Fibroblast of pulmonary artery (primary cell): ENCODE results near the gene ACOT12.
"Not testable (repeated sequence)": the region's sequence is repeated elsewhere in the genome, so short reads cannot be mapped to it uniquely, and the experiment has no call there.

Experiments
- DNase-seq: peaks from one replicate; pipeline ENCODE4 v3.0.0-alpha.2; 2010; ENCODE audit warnings: low read depth
- H3K4me3 ChIP-seq: replicated peaks from 2 replicates; pipeline ENCODE4 v1.5.1; 2011; ENCODE audit warnings: low read depth, mild to moderate bottlenecking, control low read depth, low read length, moderate library complexity
- TF ChIP-seq, protein P1 (sequence below): IDR thresholded peaks from 2 replicates; pipeline ENCODE4 v1.5.1; 2011; ENCODE audit warnings: mild to moderate bottlenecking, control low read depth, low read length, inconsistent platforms; ENCODE audit errors: missing control alignments

The ACOT12 gene

DNA sequence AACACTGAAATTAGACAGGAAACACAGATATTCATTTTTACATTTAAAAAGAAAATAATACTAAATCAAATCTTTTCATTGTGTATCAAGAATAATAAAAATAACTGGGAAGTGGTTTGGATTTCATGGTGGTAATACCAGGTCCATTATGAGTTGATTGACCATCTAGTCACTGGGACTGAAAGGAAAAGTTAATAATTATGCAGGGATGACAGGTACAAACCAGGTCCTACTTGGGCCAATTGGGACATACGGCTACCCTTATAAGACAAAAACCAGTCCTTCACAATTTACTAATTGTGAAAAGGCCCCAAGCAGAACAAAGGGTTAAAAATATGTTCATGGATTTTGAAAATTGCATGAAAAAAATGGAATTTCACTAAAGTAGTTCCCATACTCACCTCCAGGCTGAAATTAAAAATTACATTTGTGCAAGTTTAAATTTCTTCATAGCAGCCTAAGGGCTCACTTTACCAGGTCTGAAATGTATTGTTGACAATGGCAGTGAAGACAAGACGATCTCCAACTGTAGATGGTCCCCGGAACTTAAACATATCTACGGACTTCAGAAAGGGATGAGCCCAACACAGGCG lies 48.4 kb downstream of the ACOT12 start:
- no peak overlapping the region for H3K4me3 ChIP-seq
- no peak for DNase-seq
- TF ChIP-seq, protein P1, sequence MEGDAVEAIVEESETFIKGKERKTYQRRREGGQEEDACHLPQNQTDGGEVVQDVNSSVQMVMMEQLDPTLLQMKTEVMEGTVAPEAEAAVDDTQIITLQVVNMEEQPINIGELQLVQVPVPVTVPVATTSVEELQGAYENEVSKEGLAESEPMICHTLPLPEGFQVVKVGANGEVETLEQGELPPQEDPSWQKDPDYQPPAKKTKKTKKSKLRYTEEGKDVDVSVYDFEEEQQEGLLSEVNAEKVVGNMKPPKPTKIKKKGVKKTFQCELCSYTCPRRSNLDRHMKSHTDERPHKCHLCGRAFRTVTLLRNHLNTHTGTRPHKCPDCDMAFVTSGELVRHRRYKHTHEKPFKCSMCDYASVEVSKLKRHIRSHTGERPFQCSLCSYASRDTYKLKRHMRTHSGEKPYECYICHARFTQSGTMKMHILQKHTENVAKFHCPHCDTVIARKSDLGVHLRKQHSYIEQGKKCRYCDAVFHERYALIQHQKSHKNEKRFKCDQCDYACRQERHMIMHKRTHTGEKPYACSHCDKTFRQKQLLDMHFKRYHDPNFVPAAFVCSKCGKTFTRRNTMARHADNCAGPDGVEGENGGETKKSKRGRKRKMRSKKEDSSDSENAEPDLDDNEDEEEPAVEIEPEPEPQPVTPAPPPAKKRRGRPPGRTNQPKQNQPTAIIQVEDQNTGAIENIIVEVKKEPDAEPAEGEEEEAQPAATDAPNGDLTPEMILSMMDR: no peak

DNA sequence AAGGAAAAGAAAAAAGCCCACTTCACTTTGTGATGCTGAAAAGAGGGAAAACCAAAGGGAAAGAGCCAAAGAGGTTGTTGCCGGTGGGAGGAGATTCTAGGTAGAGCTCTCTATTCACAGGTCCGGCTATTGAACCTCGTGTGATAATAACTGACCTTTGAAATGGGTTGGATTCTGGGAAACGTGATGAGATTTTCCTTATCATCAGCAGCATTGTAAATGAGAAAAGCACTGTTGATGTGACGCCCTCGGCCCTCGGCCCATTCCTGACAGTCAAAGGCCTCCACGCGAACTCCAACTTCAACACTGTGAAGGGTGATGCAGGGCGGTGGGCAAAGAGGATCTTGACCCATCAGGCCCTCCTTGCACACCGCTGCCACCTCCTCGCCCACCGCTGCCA lies 49.2 kb downstream of the ACOT12 start:
- no peak overlapping the region for H3K4me3 ChIP-seq
- no peak for DNase-seq
- TF ChIP-seq, protein P1: no peak

DNA sequence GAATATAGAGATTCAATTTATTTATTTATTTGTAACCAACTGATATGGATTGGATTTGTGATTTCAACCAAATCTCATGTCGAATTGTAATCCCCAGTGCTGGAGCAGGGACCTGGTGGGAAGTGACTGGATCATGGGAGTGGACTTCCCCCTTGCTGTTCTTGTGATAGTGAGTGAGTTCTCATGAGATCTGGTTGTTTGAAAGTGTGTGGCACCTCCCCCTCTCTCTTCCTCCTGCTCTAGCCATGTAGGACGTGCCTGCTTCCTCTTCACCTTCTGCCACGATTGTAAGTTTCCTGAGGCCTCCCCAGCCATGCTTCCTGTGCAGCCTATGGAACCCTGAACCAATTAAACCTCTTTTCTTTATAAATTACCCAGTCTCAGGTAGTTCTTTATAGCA lies 55.7 kb downstream of the ACOT12 start:
- not testable (repeated sequence) for H3K4me3 ChIP-seq, DNase-seq

DNA sequence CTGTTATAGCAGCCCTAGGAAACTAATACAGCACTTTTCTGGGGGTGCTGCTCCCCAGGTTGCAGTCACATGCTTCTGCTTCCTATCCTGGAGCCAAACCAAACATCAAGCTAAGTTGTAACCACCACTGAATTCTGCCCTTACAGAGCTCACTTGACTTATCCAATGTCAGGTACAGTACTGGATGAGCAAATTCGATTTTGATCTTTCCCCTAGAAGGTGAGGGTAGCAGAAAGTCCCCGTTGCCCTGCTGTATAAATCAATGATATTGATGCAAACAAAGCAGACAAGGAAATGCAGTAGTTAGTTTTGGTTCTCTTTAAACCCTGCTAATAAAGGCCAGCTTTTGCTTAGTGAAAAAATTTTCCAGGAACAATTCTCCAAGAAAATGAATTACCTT lies 56.1 kb downstream of the ACOT12 start:
- no peak overlapping the region for H3K4me3 ChIP-seq
- no peak for DNase-seq
- TF ChIP-seq, protein P1: no peak

DNA sequence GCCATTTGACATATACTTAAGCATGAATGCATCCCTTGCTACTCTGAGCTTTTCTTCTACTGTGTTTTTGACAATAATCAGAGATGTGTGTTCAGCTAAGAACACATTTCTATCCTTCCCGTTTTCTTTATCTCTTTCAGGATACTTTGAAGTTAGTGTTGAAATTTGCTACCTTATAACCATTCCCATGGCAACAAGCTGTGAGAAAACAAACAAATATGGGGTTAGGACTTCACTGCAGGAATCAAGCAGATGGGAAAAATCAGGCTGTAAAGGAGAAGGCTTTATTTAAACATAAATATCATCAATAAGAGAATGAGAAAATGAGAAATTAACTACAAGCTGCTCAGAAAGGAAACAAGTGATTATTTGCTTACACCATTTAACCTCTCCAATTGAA lies 57.4 kb downstream of the ACOT12 start:
- no peak overlapping the region for H3K4me3 ChIP-seq
- TF ChIP-seq, protein P1: no peak
- no peak for DNase-seq

DNA sequence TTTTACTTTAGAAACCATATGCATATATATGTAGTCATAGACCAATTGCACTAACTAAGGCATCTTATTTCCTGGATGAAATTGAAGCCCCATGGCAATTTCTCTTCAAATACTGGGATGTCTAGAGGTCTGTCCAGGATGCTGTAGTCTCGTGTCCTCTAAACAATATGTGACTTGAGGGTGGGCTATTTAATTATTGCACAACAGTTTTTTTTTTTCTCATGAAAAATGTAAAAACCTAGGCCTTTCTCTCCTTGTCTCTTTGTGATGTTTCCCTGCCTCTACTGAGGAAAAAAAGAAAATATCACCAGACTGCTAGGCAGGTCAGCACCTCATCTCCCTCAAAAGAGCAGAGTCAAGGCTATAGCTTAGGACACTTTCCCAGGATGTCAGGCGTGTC lies 58.0 kb downstream of the ACOT12 start:
- no peak for DNase-seq
- TF ChIP-seq, protein P1: no peak
- no peak overlapping the region for H3K4me3 ChIP-seq

DNA sequence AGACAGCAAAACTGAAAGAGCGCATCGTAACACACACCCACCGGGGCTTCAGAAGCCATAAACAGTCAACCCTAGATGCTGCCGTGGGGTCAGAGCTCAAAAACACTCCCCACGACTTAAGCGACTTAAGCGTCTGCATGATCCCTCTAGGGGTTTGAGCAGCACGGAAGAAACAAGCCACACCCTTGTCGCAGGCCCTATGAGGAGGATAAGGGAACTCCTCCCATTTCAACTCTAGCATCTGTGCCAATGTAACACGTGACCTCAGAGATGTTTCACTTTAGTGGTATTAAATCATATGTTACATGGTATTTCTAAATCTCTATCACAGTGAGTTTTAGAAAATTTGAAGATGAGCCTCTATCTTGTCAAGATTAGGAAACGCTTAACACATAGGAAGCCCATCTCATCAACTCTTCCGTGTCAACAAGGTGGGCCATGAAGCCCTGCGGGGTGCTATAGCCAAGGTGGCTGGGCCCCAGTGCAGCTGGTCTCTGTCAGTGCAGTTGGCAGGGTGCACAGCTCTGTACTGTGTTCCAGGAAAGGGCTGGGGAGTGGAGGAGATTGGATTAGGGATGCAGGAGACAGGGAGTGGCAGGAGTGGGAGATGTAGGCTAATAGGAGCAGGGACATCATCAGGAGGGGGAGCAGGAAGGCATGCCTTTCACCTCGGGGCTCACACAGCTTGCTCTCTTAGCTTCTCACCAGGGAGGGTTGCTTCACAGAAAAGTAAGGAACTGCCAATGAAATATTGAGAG lies 59.5 kb downstream of the ACOT12 start:
- H3K4me3 ChIP-seq: peak overlapping the region; percentile 34
- DNase-seq: peak; percentile 28
- TF ChIP-seq, protein P1: no peak
